HG02798 (cell line): Measurements from ENCODE around the gene SLAMF7.

Experiments used
- ATAC-seq: cut with Tn5 transposase; IDR thresholded peaks from one replicate; pipeline ENCODE4 v1.9.1; 2021; ENCODE audit warnings: mild to moderate bottlenecking; ENCODE audit not compliant: unreplicated experiment, poor library complexity

SLAMF7 gene

DNA sequence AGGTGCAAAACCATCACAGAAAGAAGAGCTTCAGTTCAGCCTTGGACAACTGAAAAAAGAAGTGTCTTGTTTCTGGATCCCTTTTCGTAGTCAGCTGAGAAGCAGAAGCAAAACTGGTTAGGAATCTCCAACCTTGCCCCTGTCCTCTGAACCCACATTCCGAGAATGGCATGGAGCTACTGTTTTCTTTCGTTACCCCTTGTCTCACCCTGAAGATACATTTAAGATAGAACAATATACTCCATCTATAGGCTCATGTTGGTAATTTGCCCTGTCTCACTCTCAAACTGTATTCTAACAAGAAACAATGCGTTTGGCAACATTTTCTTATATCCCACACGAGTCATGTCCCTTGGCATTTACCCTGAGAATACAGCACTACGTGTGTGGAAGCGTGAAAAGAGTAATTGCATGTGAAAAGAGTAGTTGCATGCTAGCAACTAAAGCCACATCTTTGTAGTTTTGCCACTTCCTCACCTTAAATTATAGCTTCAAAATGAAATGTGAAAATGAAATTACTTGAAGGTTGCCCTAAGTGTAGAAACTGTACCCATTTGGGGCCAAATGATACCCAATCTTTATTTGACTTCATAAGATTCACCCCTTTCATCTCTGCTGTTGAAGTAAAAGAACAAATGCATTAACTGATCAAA is 5.3 kb downstream of the SLAMF7 start:
- peak; percentile 39 for ATAC-seq

- ATAC-seq = no peak
These were observed 5.9 kb downstream of the SLAMF7 start for GRCh38 chr1:160744852-160745520.

DNA sequence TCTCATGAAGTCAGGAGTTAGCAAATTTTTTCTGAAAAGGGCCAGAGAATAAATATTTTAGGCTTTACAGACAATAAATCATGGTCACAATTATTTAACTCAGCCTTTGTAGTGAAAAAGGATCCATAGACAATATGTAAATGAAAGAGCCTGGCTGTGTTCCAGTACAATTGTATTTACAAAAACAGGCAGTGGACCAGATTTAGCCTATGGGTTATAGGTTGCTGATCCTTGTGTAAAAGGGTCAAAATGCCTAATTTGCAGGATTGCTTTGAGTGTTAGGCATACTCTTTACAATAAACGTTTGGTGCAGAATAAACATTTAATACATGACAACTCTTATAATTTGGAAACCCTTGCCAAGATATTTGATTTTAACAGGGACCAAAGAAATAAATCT is 6.5 kb downstream of the SLAMF7 start:
- ATAC-seq = no peak

DNA sequence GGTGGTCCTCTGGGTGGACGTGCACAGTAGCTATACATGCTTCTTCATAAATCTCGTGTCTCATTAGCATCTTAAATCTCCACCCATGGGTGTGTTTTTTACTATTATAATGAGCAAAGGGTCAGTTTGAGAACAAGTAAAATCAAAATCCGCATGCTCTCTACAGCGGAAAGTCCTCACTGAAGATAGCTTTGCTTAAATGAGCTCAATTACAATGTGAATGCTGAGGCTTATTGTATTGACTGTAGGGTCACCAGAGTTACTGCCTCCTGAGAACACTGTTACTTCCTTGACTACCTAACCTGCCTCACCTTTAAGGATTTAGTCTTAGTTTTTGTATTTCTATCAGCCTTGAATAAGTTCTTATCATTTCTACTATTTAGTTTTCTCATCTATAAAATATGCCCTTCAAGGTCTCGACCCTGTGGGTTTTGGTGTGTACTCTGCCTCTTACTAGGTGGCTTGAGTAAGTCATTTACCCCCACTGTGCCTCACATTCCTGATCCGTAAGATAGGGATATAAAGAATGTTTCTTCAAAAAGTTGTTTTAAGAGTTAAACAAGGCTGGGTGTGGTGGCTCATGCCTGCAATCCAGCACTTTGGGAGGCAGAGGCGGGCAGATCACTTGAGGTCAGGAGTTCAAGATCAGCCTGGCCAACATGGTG is 7.9 kb downstream of the SLAMF7 start:
- ATAC-seq = no peak

DNA sequence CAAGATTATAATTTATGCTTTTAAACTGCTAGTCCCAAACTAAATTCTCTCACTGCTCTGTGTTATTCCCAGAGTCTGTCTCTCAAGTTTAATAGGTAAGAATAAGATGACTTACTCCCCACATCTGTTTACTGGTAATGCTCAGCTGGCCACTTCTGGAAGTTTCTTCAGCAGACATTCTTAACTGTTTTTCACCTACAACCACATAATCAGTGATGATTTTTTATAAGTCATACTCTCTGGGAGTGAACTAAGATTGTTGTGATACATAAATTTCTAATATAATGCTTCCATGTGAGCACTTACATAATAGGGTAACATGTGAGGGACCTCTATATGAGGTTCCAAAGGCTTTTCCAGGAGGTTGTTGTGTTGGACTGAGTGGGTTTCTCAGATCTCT is 8.7 kb downstream of the SLAMF7 start:
- ATAC-seq = no peak

DNA sequence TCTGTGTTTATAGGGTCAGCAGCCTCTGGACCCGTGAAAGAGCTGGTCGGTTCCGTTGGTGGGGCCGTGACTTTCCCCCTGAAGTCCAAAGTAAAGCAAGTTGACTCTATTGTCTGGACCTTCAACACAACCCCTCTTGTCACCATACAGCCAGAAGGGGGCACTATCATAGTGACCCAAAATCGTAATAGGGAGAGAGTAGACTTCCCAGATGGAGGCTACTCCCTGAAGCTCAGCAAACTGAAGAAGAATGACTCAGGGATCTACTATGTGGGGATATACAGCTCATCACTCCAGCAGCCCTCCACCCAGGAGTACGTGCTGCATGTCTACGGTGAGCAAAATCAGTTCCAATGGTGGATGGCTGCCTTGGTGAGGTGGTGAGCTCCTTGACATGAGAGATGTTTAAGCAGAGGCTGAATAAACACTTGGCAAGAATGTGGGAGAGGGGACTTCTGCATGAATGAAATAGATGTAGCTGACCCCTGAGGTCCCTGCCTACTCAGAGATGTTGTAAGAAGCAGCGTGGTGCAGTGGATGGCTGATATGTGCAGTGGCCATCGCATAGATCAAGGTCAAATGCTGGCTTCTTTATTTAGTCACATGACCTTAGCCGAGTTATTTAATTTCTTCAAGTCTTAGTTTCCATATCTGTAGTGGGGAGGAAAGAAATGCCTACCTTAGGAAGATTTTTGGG is 9.3 kb downstream of the SLAMF7 start:
- no peak for ATAC-seq

DNA sequence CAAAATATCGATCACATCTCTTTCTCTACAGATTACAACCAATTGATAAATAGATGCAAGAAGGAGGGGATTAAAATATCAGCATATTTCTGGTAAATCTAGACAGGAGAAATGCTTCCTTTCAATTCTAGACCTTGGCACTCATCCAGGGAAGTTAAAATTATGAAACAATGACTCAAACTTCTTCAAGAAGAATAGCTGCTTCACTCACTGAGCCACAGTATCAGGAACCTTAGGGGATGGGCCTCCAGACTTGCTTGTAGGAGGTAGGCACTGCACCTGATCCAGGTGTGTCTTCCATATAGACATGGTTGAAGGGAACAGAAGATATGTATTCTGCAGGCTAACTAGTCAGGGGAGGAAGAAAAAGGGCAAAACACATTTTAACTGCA is 9.8 kb downstream of the SLAMF7 start:
- ATAC-seq = no peak

DNA sequence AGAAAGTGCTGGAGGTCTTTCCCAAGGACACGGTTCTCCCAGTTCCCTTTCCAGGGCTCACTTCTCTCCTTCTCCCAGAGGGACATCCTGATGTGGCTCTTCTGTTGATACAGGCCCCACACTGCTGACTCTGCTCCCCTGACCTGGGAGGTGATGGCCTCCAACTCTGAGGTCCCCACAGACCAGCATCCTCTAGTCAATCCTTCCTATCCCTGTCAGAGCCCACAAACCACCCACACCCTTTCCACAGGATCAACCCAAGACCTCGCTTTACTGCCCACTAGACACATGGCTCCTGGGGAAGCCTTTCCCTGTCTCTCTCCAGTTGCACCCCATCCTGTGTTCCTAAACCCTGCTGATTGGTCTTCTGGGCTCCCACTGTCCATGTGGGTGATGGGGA is 11.6 kb downstream of the SLAMF7 start:
- ATAC-seq = no peak

GRCh38 chr1:160752406-160752805 is 13.4 kb downstream of the SLAMF7 start:
- no peak for ATAC-seq

- ATAC-seq = no peak
These were observed 13.9 kb downstream of the SLAMF7 start for GRCh38 chr1:160752924-160753323.

- ATAC-seq = no peak
These were observed 14.5 kb downstream of the SLAMF7 start for GRCh38 chr1:160753594-160753993.

GRCh38 chr1:160755461-160755860 is 16.4 kb downstream of the SLAMF7 start:
- no peak for ATAC-seq

DNA sequence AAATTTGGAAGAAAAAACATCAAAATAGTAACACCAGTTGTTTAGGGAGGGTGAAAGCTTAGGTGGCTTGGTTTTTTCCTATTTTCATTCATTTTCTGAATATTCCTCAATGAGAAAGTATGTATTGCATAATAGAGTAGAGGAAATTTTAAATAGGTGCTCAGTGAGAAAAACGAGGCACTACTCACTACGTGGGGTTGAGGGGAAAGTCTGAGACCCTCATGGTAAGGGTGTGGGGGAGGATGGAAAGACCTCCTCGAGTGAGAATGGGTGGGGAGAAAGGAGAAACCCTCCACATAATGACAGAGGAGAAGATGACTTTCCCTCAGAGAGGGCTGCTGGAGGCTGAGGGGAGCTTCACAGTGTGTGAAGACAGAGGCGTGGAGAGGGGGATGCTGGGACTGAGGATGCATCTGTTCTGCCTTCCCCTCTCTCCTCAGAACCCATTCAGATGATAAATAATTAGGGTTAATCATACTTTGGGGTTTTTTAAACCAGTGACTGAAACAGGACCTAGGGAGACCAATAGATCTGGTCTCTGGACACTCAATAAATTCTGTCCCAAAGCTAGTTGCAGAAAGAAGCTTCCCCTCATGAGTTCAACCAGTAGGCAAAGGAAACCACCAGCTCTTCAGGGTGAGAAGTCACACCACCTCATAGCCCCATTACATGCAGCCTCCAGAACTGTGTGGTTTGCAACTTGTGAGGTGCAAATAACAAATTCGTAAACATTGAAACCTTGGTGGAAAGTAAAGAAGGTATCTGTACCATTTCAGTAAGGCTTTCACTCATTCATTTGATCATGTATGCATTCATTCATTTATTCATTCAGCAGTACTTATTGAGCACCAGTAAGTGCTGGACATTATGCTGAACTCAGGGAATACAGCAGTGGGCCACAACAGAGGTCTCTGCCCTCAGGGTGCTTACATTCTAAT is 17.1 kb downstream of the SLAMF7 start:
- ATAC-seq = peak; percentile 63

- ATAC-seq = peak; percentile 34
These were observed 17.8 kb downstream of the SLAMF7 start for GRCh38 chr1:160756849-160757201.

DNA sequence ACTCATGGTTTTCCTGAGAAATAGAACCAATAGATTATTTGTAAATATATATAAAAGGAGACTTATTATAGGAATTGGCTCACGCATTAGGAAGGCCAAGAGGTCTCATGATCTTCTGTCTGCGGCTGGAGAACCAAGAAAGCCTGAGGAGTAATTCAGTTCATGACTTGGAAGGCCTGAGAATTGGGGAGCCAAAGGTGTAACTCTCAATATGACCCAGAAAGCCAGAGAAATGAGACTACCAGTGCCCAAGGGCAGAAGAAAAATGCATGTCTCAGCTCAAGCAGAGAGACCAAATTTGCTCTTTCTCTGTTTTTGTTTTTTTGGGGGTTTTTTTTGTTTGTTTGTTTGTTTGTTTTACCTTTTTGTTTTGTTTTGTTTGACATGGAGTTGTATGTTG is 19.5 kb downstream of the SLAMF7 start:
- no peak for ATAC-seq

DNA sequence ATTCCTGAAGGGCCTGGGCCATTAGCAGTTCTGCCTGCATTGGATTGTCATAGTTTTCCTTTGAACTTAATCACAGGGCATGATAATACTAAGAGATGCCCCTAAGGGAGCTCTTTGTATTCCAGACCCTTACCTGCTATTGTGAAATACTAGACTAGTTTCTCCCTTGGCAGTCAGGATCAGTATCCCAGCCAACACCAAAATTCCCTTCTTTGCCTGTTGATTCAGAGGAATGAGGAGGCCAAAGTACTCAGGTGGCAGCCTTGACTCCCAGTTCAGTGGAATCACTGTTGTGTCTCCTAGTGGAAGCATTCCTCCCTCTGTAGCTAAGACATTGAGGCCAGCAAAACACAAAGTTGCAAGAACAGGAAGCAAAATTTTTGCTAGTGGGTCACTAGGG is 20.7 kb downstream of the SLAMF7 start:
- no peak for ATAC-seq

- no peak for ATAC-seq
These were observed 22.0 kb downstream of the SLAMF7 start for GRCh38 chr1:160761046-160761445.

DNA sequence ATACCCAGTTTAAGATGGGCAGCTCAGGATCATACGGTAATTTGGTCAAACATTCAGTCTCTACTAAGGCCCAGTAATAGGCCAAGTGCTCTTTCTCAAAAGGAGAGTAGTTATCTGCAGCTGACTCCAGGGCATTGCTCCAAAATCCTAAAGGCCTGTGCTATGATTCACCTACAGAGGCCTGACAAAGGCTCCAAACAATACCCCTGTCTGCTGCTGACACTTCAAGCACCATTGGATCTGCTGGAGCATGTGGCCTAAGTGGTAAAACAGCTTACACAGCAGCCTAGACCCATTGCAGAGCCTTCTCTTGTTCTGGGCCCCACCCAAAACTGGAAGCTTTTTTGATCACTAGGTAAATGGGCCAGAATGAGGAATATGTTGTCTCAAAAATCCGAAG is 22.8 kb downstream of the SLAMF7 start:
- ATAC-seq = no peak

GRCh38 chr1:160763993-160764392 is 24.9 kb downstream of the SLAMF7 start:
- ATAC-seq = no peak
